DMS 273 (cell line): ENCODE results near the gene NR4A3.
"Not testable (repeated sequence)": the region's sequence is repeated elsewhere in the genome, so short reads cannot be mapped to it uniquely, and the experiment has no call there.

Experiments
- DNase-seq: peaks from one replicate; lab custom pipeline; 2025; ENCODE audit not compliant: unreplicated experiment; lab: John Stamatoyannopoulos, UW

NR4A3 gene

DNA sequence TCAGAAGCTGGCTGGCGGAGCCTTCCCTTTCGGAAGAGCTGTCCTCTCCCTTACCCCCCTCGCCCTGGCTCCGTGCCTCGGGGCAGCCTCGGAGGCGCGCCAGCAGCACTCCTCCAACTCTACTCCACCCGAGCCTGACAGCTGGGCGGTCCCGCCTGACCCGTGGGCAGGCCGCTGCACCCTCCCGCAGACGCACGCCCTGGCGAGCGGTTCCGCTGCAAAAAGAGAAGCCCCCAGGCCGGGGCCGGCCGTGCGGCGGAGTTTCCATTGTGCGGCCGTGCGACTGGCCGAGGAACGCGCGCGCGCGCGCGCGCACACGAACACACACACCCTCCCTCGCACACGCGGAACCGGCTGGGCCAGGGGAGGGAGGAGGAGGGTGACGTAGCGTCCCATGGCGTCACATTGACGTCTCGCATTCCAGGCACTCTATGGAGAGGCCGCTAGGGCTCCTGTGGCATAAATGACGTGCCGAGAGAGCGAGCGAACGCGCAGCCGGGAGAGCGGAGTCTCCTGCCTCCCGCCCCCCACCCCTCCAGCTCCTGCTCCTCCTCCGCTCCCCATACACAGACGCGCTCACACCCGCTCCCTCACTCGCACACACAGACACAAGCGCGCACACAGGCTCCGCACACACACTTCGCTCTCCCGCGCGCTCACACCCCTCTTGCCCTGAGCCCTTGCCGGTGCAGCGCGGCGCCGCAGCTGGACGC is at the start of gene NR4A3:
Gene NR4A3 (plus strand): TSS at position 490 of the 713 bp plus-strand sequence. CDS start 6,158 bp downstream, outside the sequence.
- peak; percentile 98 for DNase-seq

DNA sequence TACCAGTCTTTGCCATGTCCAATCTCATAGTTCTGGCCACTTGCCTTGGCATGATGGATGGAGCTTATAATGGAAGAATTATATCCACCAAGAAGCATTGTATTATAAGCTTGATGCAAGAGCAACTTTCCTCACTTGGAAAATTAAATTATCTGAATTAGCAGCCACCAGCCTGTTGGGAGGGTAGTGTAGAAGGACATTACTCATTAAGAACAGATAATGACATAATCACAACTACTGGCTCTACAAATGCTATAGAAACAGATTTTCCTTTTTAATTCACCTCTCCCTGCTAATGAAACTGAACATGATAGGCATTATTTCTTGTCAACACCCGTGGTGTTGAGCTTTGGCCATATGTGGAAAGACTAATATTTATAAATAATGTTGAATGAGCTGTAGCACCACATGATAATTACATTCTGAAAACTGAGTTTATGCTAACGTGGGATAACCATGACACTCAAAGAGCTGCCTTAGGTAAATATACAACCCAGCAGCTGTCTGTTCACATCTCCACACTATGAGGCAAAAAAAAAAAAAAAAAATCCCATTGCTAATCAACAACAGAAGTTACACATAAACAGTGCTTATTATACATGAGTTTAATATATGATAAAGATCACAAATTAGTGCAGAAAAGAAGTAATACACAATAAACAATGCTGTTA is 48.1 kb upstream of the NR4A3 start:
- no peak for DNase-seq

GRCh38 chr9:99778308-99778707 is 43.4 kb upstream of the NR4A3 start:
- no peak for DNase-seq

- no peak for DNase-seq
Observed at GRCh38 chr9:99778836-99779235, 42.8 kb upstream of the NR4A3 start.

DNA sequence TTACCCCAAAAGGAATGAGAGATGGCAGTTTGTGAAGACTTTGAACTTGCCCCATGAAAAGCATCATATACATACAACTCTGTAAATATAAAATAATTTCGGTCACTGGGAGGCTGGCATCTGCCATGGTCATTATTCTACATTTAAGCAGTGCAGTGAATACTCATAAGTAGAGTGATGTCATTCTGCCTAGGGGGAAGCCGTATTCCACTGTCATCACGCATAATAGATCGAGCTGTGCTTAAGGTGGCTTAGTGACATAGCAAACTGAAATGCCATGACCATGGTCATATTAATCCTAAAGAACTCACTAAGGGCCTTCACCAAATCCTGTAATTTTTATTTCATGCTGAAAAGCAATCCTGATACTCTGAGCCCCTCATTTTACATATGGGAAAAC is 42.4 kb upstream of the NR4A3 start:
- DNase-seq: no peak

- not testable (repeated sequence) for DNase-seq
Observed at GRCh38 chr9:99782349-99782748, 39.3 kb upstream of the NR4A3 start.

DNA sequence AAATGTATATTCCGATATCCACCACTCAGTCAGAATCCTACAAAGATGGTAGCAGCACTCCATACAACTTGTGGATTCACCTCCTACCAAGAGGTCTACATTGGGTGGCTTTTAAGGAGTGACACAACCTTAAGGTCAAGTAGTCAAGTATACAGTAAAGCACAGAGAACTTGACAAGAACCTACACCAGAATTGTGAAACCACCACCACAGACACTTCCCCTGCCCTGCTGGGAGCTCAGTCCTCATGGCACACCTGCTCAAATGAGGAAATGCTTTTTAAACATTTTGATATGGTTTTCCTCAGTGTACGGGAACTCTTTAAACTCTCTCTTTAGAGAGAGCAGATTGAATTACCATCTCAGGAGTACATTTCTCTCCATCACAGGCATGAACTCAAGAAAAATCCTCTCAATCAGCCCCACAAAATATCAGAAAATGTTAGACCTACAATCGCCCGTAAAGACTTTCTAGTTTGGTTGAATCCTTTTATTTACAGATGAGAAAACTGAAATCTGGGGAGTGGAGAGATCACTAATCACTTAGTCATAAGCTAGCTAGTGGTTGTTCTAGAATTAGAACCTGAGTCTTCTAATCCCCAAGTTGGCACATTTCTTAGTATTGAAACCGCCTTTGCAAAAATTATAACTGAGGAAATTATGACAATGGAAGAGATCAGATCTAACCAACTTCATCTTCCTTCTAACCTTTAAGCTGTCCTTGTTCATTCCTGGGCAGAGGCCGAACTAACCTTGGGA is 38.5 kb upstream of the NR4A3 start:
- DNase-seq: no peak

DNA sequence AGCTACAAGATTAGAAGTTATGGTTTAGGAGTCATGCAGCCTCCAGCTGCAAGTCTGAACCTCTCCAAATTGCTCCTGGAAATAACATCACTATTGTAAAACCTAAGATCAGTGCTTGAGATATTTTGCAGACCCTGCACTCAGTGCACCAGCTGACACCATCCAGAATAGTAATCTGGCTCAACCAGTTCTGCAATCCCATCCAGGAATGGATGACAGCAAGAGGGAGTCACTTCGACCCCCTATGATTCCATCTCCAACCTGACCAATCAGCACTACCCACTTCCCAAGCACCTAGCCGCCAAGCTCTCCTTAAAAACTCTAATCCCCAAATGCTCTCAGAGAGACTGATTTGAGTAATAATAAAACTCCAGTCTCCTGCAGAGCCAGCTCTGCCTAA is 37.9 kb upstream of the NR4A3 start:
- DNase-seq: no peak

DNA sequence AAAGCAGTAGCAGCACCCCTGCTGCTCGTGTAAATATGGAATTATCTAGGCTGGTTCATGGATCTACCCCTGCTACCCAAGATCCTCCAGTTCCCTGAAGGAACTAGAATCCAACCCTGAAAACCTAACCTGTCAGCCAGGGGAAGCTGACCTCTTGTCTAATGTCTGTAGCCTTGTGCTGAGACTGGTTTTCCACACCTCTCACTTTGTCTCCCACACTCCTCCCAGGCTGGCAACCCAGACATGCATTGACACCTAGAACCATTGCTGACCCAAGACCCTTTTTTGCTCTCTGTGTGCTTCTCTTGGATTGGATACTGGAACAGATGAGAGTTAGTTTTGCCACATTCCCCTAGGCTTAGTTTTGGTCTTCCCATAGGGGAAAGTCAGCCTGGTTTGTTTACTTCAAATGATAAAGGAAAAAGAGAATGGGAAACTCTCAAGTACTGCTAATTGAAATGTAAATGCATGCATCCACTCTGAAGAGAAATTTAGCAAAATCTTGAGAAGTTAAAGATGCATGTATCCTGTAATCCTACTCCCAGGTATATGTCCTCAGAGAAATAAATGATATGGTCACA is 36.6 kb upstream of the NR4A3 start:
- DNase-seq: no peak

GRCh38 chr9:99787556-99787955 is 34.1 kb upstream of the NR4A3 start:
- no peak for DNase-seq

GRCh38 chr9:99793528-99793927 is 28.2 kb upstream of the NR4A3 start:
- DNase-seq: no peak

DNA sequence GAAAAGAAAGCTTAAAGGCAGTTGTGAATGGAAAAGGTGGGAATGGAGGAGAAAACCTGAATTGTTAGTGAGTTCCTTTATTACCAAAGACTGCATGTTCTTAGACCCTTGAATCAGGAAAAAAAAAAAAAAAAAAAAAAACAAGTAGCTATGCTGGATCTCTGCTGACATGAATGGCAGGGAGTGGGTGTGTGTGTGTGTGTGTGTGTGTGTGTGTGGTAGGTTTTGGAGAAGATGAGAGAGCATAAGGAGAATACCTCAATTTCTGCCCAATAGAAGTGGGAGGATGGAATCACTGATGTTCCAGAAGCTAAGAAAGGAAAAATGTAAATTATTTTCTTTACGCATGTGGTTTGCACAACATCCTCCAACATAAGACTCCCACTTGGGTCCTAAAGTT is 25.5 kb upstream of the NR4A3 start:
- DNase-seq: no peak

GRCh38 chr9:99801775-99802174 is 19.9 kb upstream of the NR4A3 start:
- no peak for DNase-seq

- DNase-seq: no peak
Observed at GRCh38 chr9:99803694-99804093, 18.0 kb upstream of the NR4A3 start.

DNA sequence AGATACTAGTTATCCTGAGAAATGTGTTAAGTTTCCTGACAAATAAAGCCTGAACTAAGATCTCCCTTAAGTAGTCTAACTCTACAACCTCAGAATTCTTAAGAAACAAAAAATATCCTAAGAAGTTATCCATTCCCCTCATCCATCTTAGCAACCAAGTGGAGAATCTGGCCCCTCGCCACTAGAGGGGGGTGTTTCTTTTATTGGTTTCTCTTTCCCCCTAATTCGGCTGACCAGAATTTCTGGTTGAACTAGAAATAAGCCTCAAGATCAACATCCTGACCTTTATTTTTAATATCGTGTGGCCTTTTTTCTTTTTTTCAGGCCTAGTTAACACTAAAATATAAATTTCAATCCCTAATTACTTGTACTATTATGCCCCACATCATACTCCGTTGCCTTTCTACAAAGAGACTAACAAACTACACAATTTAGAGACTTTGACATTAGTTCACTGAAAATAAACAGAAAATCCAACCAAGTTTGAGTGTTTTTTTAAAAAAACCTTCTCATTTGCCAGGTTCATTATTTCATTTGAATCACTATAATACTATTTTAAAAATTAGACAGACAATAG is 14.3 kb upstream of the NR4A3 start:
- DNase-seq: peak; percentile 84

DNA sequence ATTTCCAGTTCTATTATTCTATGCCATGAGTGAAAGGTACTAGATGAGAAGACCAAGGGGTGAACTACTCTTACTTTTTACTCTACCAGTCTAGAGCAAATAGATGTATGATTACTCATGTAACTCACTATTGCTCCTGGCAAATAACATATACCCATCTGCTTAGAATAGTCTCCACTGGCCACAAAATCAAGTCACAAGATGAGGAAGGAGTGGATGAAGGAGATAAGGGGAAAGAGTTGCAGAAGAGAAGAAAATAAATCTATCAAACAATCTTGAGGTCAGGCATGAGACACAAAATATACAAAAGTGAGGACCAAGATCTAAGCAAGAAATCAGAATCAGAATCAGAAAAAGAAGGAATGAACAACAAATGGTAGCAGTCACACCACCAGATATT is 13.7 kb upstream of the NR4A3 start:
- no peak for DNase-seq

- peak; percentile 39 for DNase-seq
Observed at GRCh38 chr9:99808454-99808853, 13.2 kb upstream of the NR4A3 start.

- DNase-seq: peak; percentile 10
Observed at GRCh38 chr9:99809586-99810319, 11.9 kb upstream of the NR4A3 start.

- no peak for DNase-seq
Observed at GRCh38 chr9:99811172-99811571, 10.5 kb upstream of the NR4A3 start.

GRCh38 chr9:99811598-99812383 is 9.9 kb upstream of the NR4A3 start:
- no peak for DNase-seq
